Peyer's patch (tissue), 4 donors: ENCODE data around the gene TRAF5.

Experiments
- POLR2A ChIP-seq, 2 donors: fragments of 450-650 bp; IDR thresholded peaks; one replicate each; pipeline ENCODE4 v1.5.1; 2017; ENCODE audit warnings: antibody characterized with exemption in 2 of 2, mild to moderate bottlenecking in 2 of 2, moderate library complexity in 2 of 2
- TF ChIP-seq, protein P1 (sequence below), 6 experiments: fragments of 450-650 bp in 4 of 6; fragments of 200-600 bp in 2 of 6; sonication (generic) in 1 of 6; IDR thresholded peaks; one replicate each; pipeline ENCODE4 v1.5.1; 2017 to 2019; ENCODE audit warnings: antibody characterized with exemption in 6 of 6, mild to moderate bottlenecking in 3 of 6, moderate library complexity in 1 of 6

GRCh38 chr1:211382182-211382713, 55.6 kb downstream of the TRAF5 start:
- TF ChIP-seq, protein P1, sequence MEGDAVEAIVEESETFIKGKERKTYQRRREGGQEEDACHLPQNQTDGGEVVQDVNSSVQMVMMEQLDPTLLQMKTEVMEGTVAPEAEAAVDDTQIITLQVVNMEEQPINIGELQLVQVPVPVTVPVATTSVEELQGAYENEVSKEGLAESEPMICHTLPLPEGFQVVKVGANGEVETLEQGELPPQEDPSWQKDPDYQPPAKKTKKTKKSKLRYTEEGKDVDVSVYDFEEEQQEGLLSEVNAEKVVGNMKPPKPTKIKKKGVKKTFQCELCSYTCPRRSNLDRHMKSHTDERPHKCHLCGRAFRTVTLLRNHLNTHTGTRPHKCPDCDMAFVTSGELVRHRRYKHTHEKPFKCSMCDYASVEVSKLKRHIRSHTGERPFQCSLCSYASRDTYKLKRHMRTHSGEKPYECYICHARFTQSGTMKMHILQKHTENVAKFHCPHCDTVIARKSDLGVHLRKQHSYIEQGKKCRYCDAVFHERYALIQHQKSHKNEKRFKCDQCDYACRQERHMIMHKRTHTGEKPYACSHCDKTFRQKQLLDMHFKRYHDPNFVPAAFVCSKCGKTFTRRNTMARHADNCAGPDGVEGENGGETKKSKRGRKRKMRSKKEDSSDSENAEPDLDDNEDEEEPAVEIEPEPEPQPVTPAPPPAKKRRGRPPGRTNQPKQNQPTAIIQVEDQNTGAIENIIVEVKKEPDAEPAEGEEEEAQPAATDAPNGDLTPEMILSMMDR (IDR thresholded peaks at IDR 0.05): no peak
- TF ChIP-seq POLR2A (IDR thresholded peaks at IDR 0.05): no peak
